HEK293T (cell line): ENCODE measurements around the gene PECR.

ENCODE experiments used
- ARNT ChIP-seq: fragments of 450-650 bp; IDR thresholded peaks from 2 replicates; pipeline ENCODE4 v1.6.1; 2017; ENCODE audit warnings: mild to moderate bottlenecking
- BHLHE40 ChIP-seq: fragments of 450-650 bp; IDR thresholded peaks from 2 replicates; pipeline ENCODE4 v1.6.1; 2016; ENCODE audit warnings: mild to moderate bottlenecking, moderate library complexity, borderline replicate concordance
- CTBP1 ChIP-seq: fragments of 450-650 bp; IDR thresholded peaks from 2 replicates; pipeline ENCODE4 v1.6.1; 2016; ENCODE audit warnings: borderline replicate concordance
- ELF4 ChIP-seq: fragments of 450-650 bp; IDR thresholded peaks from 2 replicates; pipeline ENCODE4 v1.6.1; 2017; ENCODE audit warnings: antibody characterized with exemption
- FOXA1 ChIP-seq: fragments of 450-650 bp; IDR thresholded peaks from 2 replicates; pipeline ENCODE4 v1.6.1; 2016; ENCODE audit warnings: mild to moderate bottlenecking
- FOXK2 ChIP-seq: fragments of 450-650 bp; IDR thresholded peaks from 2 replicates; pipeline ENCODE4 v1.6.1; 2016; ENCODE audit warnings: mild to moderate bottlenecking
- FOXM1 ChIP-seq: fragments of 450-650 bp; IDR thresholded peaks from 2 replicates; pipeline ENCODE4 v1.6.1; 2017; ENCODE audit warnings: mild to moderate bottlenecking, borderline replicate concordance
- L3MBTL2 ChIP-seq: fragments of 450-650 bp; conservative IDR thresholded peaks from 2 replicates; pipeline ENCODE4 v1.6.1; 2016; ENCODE audit warnings: mild to moderate bottlenecking
- NFRKB ChIP-seq: fragments of 450-650 bp; IDR thresholded peaks from 2 replicates; pipeline ENCODE4 v1.6.1; 2016; ENCODE audit warnings: mild to moderate bottlenecking, moderate library complexity
- SP1 ChIP-seq: fragments of 450-650 bp; IDR thresholded peaks from 2 replicates; pipeline ENCODE4 v1.6.1; 2017
- SUZ12 ChIP-seq: fragments of 450-650 bp; IDR thresholded peaks from 2 replicates; pipeline ENCODE4 v1.6.1; 2016; ENCODE audit warnings: mild to moderate bottlenecking
- TARDBP ChIP-seq: fragments of 450-650 bp; IDR thresholded peaks from 2 replicates; pipeline ENCODE4 v1.6.1; 2016
- ZNF384 ChIP-seq: fragments of 450-650 bp; IDR thresholded peaks from 2 replicates; pipeline ENCODE4 v1.6.1; 2016

DNA sequence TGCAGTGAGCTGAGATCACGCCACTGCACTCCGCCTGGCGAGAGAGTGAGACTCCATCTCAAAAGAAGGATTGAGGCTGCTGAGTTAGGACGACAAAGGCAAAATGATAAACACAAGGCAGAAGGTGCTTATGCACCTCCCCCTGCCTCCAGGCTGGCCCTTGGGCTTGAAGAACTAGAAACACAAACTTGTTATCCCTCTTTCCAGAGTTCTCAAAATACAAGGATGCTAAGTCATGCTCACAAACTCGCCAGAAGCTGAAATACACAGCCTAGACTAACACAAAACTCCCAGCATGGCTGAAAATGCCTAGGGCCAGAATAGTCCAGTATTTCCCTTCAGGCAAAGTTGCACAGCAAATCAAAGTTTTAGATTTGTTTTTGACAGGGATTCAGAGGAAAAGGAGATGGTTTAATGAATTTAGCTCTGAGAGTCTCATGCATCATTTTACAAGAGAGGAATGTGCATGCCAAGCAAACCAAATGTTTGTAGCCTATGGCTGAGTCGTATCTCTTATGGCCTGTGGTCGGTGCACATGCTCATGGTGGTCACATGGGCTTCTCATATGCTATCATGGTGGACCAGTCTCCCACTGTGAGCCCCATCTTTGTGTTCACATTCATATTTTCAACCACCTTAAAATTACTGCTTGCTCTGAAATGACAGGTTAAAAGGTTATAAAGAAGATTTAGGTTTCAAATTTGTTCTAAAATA lies 52.0 kb downstream of the PECR start:
- TF ChIP-seq ARNT (no peak), BHLHE40 (no peak), ZNF384 (no peak), SUZ12 (no peak), FOXM1 (no peak), ELF4 (no peak), TARDBP (no peak), SP1 (no peak), FOXA1 (no peak), CTBP1 (no peak), FOXK2 (no peak), L3MBTL2 (no peak), NFRKB (no peak)
